HG03135 (cell line): ENCODE results near the gene AQP1.
A peak's percentile ranks its signal among the peaks of the same experiment; 100 is the strongest.

ENCODE experiments used
- ATAC-seq: cut with Tn5 transposase; IDR thresholded peaks from one replicate; pipeline ENCODE4 v1.9.1; 2021; ENCODE audit warnings: mild to moderate bottlenecking, moderate library complexity; ENCODE audit not compliant: unreplicated experiment

AQP1 gene

DNA sequence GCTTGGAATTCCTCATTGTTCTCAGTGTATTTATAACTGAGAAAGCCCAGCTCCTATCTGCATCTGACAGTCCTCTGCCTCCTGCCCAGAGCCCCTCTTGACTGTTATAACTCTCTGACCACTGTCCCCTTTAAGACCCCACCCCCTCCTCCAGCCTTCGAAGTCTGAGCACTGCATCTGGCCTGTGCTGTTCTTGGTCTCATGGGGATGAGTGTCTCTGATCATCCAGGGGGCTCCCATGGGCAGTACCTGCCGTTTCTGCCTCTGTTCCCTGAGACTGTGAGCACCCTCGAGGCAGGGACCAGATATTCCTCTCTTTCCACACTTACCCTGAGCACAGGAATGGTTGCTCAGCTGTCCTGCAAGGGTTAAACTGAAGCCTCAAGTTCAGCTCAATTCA lies 59.8 kb downstream of the AQP1 start:
- ATAC-seq: no peak

GRCh38 chr7:30971840-30972563 lies 60.3 kb downstream of the AQP1 start:
- no peak for ATAC-seq

- ATAC-seq: no peak
Observed at GRCh38 chr7:30973292-30973691, 61.6 kb downstream of the AQP1 start.

- no peak for ATAC-seq
Observed at GRCh38 chr7:30973791-30974604, 62.3 kb downstream of the AQP1 start.

DNA sequence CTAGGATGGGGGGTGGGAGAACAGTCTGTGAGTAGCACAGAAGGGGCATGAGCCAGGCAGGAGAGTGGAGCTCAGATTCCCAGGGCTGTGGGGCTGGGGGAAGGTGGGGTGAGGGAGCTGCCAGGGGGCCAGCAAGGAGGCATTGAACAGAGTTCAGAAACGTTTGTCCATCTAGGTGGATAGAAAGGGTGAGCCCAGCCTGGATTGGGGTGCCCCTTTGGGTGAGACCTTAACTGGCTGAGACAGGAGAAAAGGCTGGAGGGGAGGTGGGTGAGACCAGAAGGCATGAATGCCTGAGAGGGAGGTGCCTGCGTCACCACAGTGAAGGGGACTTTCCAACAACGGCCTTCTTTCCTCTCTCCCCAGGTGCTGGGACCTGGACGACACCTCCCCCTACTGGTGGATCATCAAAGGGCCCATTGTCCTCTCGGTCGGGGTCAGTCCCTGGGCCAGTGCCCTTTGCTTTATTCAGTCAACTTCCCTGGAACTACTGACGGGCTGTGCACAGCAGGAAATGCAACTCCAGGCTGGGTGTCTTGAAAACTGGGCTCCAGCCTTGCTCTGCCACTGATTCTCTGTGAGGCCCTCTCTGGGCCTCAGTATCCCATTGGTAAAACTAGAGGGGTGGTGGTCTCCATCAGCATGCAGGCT lies 63.1 kb downstream of the AQP1 start:
- peak; percentile 87 for ATAC-seq
